HEK293 (cell line): Measurements from ENCODE around the gene EFHD1.

Source experiments
- CTCF ChIA-PET: fragments of 350-600 bp; formaldehyde crosslinking; extraction: SDS; loops from one replicate; lab custom pipeline; 2021; ENCODE audit warnings: antibody characterized with exemption; lab: Yijun Ruan, JAX
- POLR2A ChIA-PET: fragments of 300-600 bp; formaldehyde crosslinking; extraction: SDS; loops from one replicate; lab custom pipeline; 2020; ENCODE audit warnings: antibody characterized with exemption, inconsistent platforms; lab: Yijun Ruan, JAX
- H3K27ac ChIP-seq: fragments of 200-500 bp; sonication (Bioruptor generic); 2 replicates; pipeline ENCODE4 v1.5.1; 2014; ENCODE audit warnings: low read depth, low read length, control low read depth, inconsistent platforms; ENCODE audit errors: extremely low read depth
- H3K36me3 ChIP-seq, 2 experiments: fragments of 200-500 bp in 1 of 2; sonication (Bioruptor generic) in 1 of 2; 1 replicate in 1 of 2; 2 replicates in 1 of 2; pipeline ENCODE4 v1.5.1; 2014 to 2017; ENCODE audit warnings: inconsistent platforms in 2 of 2, low read length in 2 of 2; ENCODE audit not compliant: control insufficient read depth in 2 of 2, insufficient read depth in 1 of 2
- H3K4me1 ChIP-seq: fragments of 200-500 bp; sonication (Bioruptor generic); 2 replicates; pipeline ENCODE4 v1.5.1; 2014; ENCODE audit warnings: mild to moderate bottlenecking, low read length, inconsistent platforms; ENCODE audit not compliant: control insufficient read depth, insufficient read depth
- H3K4me3 ChIP-seq: 2 replicates; pipeline ENCODE4 v1.5.1; 2011; ENCODE audit warnings: low read depth, mild to moderate bottlenecking, control low read depth, low read length, moderate library complexity
- H3K9me3 ChIP-seq: fragments of 200-500 bp; sonication (Bioruptor generic); 2 replicates; pipeline ENCODE4 v1.5.1; 2014; ENCODE audit warnings: low read depth, low read length, inconsistent platforms; ENCODE audit not compliant: control insufficient read depth, insufficient read depth
- FEZF1 ChIP-seq: fragments of 450-650 bp; formaldehyde crosslinking; IDR thresholded peaks from 2 replicates; pipeline ENCODE4 v1.5.1; 2016; ENCODE audit warnings: missing biosample characterization, missing genetic modification characterization
- GFI1B ChIP-seq: fragments of 450-650 bp; formaldehyde crosslinking; IDR thresholded peaks from 2 replicates; pipeline ENCODE4 v1.5.1; 2016; ENCODE audit warnings: missing biosample characterization, missing genetic modification characterization
- HOXC10 ChIP-seq: sonication (generic); formaldehyde crosslinking; IDR thresholded peaks from 2 replicates; pipeline ENCODE4 v1.8.1; 2023; ENCODE audit warnings: mild to moderate bottlenecking, missing genetic modification reagents
- KLF10 ChIP-seq: fragments of 450-650 bp; IDR thresholded peaks from 2 replicates; pipeline ENCODE4 v1.5.1; 2018; ENCODE audit warnings: missing biosample characterization, mild to moderate bottlenecking, missing genetic modification characterization
- PATZ1 ChIP-seq: fragments of 450-650 bp; formaldehyde crosslinking; IDR thresholded peaks from 2 replicates; pipeline ENCODE4 v1.5.1; 2016; ENCODE audit warnings: missing biosample characterization, missing genetic modification characterization
- PBX3 ChIP-seq: sonication (generic); formaldehyde crosslinking; IDR thresholded peaks from 2 replicates; pipeline ENCODE4 v1.8.1; 2022; ENCODE audit warnings: mild to moderate bottlenecking, moderate library complexity, missing genetic modification reagents
- PRDM4 ChIP-seq: fragments of 450-650 bp; formaldehyde crosslinking; IDR thresholded peaks from 2 replicates; pipeline ENCODE4 v1.5.1; 2017; ENCODE audit warnings: missing biosample characterization, missing genetic modification characterization
- SP2 ChIP-seq: fragments of 450-650 bp; formaldehyde crosslinking; IDR thresholded peaks from 2 replicates; pipeline ENCODE4 v1.5.1; 2016; ENCODE audit warnings: missing biosample characterization, missing genetic modification characterization
- ZBTB1 ChIP-seq: fragments of 450-650 bp; formaldehyde crosslinking; IDR thresholded peaks from 2 replicates; pipeline ENCODE4 v1.5.1; 2016; ENCODE audit warnings: missing biosample characterization, missing genetic modification characterization
- ZBTB11 ChIP-seq: fragments of 450-650 bp; formaldehyde crosslinking; conservative IDR thresholded peaks from 2 replicates; pipeline ENCODE4 v1.5.1; 2016; ENCODE audit warnings: low read depth, missing biosample characterization, missing genetic modification characterization
- ZBTB26 ChIP-seq: fragments of 450-650 bp; formaldehyde crosslinking; optimal IDR thresholded peaks from 2 replicates; pipeline ENCODE3; 2016; ENCODE audit warnings: missing biosample characterization, mild to moderate bottlenecking, missing genetic modification characterization
- ZBTB48 ChIP-seq: fragments of 450-650 bp; formaldehyde crosslinking; IDR thresholded peaks from 2 replicates; pipeline ENCODE4 v1.5.1; 2016; ENCODE audit warnings: missing biosample characterization, missing genetic modification characterization
- ZFP69B ChIP-seq: fragments of 450-650 bp; formaldehyde crosslinking; IDR thresholded peaks from 2 replicates; pipeline ENCODE4 v1.5.1; 2016; ENCODE audit warnings: missing biosample characterization, missing genetic modification characterization
- ZNF112 ChIP-seq: fragments of 450-650 bp; formaldehyde crosslinking; IDR thresholded peaks from 2 replicates; pipeline ENCODE4 v1.5.0; 2017; ENCODE audit warnings: missing biosample characterization, missing genetic modification characterization
- ZNF146 ChIP-seq: fragments of 450-650 bp; formaldehyde crosslinking; IDR thresholded peaks from 2 replicates; pipeline ENCODE4 v1.5.1; 2016; ENCODE audit warnings: missing biosample characterization, missing genetic modification characterization
- ZNF292 ChIP-seq: fragments of 450-650 bp; formaldehyde crosslinking; IDR thresholded peaks from 2 replicates; pipeline ENCODE4 v1.5.1; 2016; ENCODE audit warnings: low read depth, missing biosample characterization, missing genetic modification characterization, borderline replicate concordance
- ZNF514 ChIP-seq: fragments of 450-650 bp; formaldehyde crosslinking; IDR thresholded peaks from 2 replicates; pipeline ENCODE4 v1.5.1; 2016; ENCODE audit warnings: missing biosample characterization, missing genetic modification characterization
- ZNF560 ChIP-seq: fragments of 450-650 bp; formaldehyde crosslinking; IDR thresholded peaks from 2 replicates; pipeline ENCODE4 v1.5.1; 2017; ENCODE audit warnings: missing biosample characterization, missing genetic modification characterization, borderline replicate concordance
- ZNF596 ChIP-seq: fragments of 450-650 bp; IDR thresholded peaks from 2 replicates; pipeline ENCODE4 v1.5.0; 2018; ENCODE audit warnings: missing biosample characterization, mild to moderate bottlenecking, missing genetic modification characterization, moderate library complexity
- ZNF600 ChIP-seq: fragments of 450-650 bp; formaldehyde crosslinking; IDR thresholded peaks from 2 replicates; pipeline ENCODE4 v1.5.1; 2016; ENCODE audit warnings: missing biosample characterization, missing genetic modification characterization
- ZNF624 ChIP-seq: fragments of 450-650 bp; formaldehyde crosslinking; IDR thresholded peaks from 2 replicates; pipeline ENCODE4 v1.5.1; 2017; ENCODE audit warnings: missing biosample characterization, missing genetic modification characterization
- ZNF701 ChIP-seq: fragments of 450-650 bp; formaldehyde crosslinking; IDR thresholded peaks from 2 replicates; pipeline ENCODE4 v1.5.1; 2016; ENCODE audit warnings: missing biosample characterization, missing genetic modification characterization
- ZNF776 ChIP-seq: fragments of 450-650 bp; formaldehyde crosslinking; IDR thresholded peaks from 2 replicates; pipeline ENCODE4 v1.5.0; 2017; ENCODE audit warnings: missing biosample characterization, missing genetic modification characterization, borderline replicate concordance

Gene EFHD1

GRCh38 chr2:232696609-232697058 is 63.2 kb downstream of the EFHD1 start:
- ChIA-PET CTCF (no interaction called here), POLR2A (interaction anchor here (1.5 kb wide), 2 partner anchors 61 to 63 kb away, joined by 3 to 4 read pairs; partner anchors contain the start of gene EFHD1)
- Histone ChIP-seq H3K27ac (no peak overlapping the region; the same call in 1 of the 2 replicates), H3K4me1 (peaks cover 16% of the 10 kb centered on the region), H3K36me3 (peaks cover 0 to 14% of the 10 kb centered on the region in 2 experiments; a peak in 2 of 3 replicates)
- TF ChIP-seq PRDM4 (tag by site-specific recombination) (no peak), ZBTB1 (tag by site-specific recombination) (no peak), ZNF146 (tag by site-specific recombination) (no peak), ZBTB48 (tag by site-specific recombination) (no peak), ZFP69B (tag by site-specific recombination) (no peak), HOXC10 (CRISPR knock-in tag) (no peak), ZNF624 (tag by site-specific recombination) (no peak)
- TF ChIP-seq, all 188 proteins: peak for 0
- Histone ChIP-seq H3K4me3 (peak overlapping the region; percentile 10; the same call in 1 of the 2 replicates), H3K9me3 (no peaks in the 10 kb centered on the region)

GRCh38 chr2:232697059-232697806 is 63.8 kb downstream of the EFHD1 start, which contains the start of gene GIGYF2:
Gene GIGYF2, plus strand, starts transcription at chr2:232697331. Its CDS starts 37,867 bp downstream, at chr2:232735198.
- Histone ChIP-seq H3K27ac (peak within 1 kb of the TSS; percentile 90), H3K4me1 (peaks cover 16% of the 10 kb centered on the region), H3K4me3 (peak within 1 kb of the TSS; percentile 95), H3K36me3 (peaks cover 0 to 19% of the 10 kb centered on the region in 2 experiments; a peak in 2 of 3 replicates), H3K9me3 (no peaks in the 10 kb centered on the region)
- ChIA-PET CTCF (interaction anchor here (0.6 kb wide), 1 partner anchor 797 kb away, joined by 3 read pairs; no protein-coding TSS in a partner anchor), POLR2A (interaction anchor here (0.6 to 1.5 kb wide), 3 partner anchors 13 to 64 kb away, joined by 3 to 4 read pairs (median 3); partner anchors contain the start of gene EFHD1)
- TF ChIP-seq PATZ1 (tag by site-specific recombination) (peak; percentile 90), ZNF560 (no peak), ZNF701 (no peak), ZNF514 (no peak), FEZF1 (tag by site-specific recombination) (no peak), ZNF596 (tag by site-specific recombination) (no peak), ZNF776 (tag by site-specific recombination) (no peak), ZBTB11 (0 out of 2 replicates have a peak, but pooled peaks have one; percentile 19), ZBTB26 (tag by site-specific recombination) (peak; percentile 46), KLF10 (tag by site-specific recombination) (peak; percentile 66), ZBTB48 (tag by site-specific recombination) (peak; percentile 57; the same call in 1 of the 2 replicates), GFI1B (no peak), ZNF292 (tag by site-specific recombination) (no peak), ZNF600 (0 out of 2 replicates have a peak, but pooled peaks have one; percentile 17), PBX3 (CRISPR knock-in tag) (peak; percentile 79; the same call in 1 of the 2 replicates), ZNF112 (no peak), SP2 (peak; percentile 94)
